ENCODE results near the gene EHD1. TPM values are rescaled to one million over a fixed set of nuclear protein-coding genes. Genes with fewer than 3 reads are reported as not detected.

Gene EHD1
- total RNA-seq, 1 experiment from 2014 or later = 110 TPM

DNA sequence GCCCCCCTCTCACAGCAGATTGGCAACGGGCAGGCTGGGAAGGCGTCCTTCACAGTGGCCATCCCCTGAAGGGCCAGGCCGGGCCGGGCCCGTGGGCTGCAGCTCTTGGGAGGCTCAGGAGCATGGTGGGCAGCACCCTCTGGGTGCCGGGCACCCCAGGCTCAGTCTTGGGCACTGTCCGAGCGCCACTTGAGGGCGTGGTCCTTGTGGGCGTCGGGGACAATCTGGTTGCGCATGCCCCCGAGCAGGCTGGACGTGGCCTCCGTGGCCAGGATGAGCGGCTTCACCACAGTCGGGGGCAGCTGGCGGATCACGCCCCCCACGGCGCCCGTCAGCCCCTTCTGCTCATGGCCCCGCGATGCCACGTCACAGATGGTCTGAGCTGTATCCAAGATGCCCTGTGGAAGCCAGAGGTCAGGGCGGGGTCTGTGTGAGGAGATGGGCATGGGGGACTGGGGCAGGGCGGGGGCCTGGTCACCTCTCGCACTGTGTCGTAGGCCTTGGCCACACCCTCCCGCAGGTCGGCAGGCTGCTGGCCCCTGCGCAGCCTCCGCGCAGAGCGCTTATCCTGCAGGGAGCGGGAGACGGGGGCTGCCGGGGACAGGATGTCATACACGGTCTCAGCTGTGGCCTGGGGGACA is 16.5 kb upstream of the EHD1 start:
- H3F3A ChIP-seq (ENCODE audit: insufficient read depth, low read depth) = peaks cover 13% of the 10 kb centered on the region; the same call in 1 of the 2 replicates
- H2AFZ ChIP-seq = no peak overlapping the region
- H3K36me3 ChIP-seq (ENCODE audit: low read depth) = 0 out of 2 replicates have a peak, but pooled peaks cover 3% of the 10 kb centered on the region
- intact Hi-C loops (cut with micrococcal nuclease; ENCODE audit: unreplicated experiment) = loop anchor here (1.0 to 2.0 kb wide), 2 partner anchors 48 to 108 kb away; no protein-coding TSS in a partner anchor
- H3K27ac ChIP-seq = no peak overlapping the region
- H4K20me1 ChIP-seq (ENCODE audit: insufficient read depth) = 0 out of 2 replicates have a peak, but pooled peaks cover 4% of the 10 kb centered on the region
- H3K4me3 ChIP-seq = no peak overlapping the region
- POLR2A ChIA-PET (ENCODE audit: unreplicated experiment) = interaction anchor here (0.6 kb wide), 1 partner anchor 526 kb away, joined by 9 read pairs; no protein-coding TSS in a partner anchor
- CTCF ChIA-PET = interaction anchor here (0.6 kb wide), 1 partner anchor 41 kb away, joined by 3 read pairs; no protein-coding TSS in a partner anchor
- H3K79me2 ChIP-seq (ENCODE audit: low read depth) = no peaks in the 10 kb centered on the region
- H3K9me3 ChIP-seq (ENCODE audit: insufficient read depth, low read depth) = no peaks in the 10 kb centered on the region
- DNase-seq = no peak
- TF ChIP-seq, protein P1, sequence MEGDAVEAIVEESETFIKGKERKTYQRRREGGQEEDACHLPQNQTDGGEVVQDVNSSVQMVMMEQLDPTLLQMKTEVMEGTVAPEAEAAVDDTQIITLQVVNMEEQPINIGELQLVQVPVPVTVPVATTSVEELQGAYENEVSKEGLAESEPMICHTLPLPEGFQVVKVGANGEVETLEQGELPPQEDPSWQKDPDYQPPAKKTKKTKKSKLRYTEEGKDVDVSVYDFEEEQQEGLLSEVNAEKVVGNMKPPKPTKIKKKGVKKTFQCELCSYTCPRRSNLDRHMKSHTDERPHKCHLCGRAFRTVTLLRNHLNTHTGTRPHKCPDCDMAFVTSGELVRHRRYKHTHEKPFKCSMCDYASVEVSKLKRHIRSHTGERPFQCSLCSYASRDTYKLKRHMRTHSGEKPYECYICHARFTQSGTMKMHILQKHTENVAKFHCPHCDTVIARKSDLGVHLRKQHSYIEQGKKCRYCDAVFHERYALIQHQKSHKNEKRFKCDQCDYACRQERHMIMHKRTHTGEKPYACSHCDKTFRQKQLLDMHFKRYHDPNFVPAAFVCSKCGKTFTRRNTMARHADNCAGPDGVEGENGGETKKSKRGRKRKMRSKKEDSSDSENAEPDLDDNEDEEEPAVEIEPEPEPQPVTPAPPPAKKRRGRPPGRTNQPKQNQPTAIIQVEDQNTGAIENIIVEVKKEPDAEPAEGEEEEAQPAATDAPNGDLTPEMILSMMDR (conservative IDR thresholded peaks at IDR 0.05) = no peak
- no peak for TF ChIP-seq EZH2 (IDR thresholded peaks at IDR 0.05; ENCODE audit: low read depth)
- no peaks in the 10 kb centered on the region for H3K27me3 ChIP-seq (ENCODE audit: insufficient read depth, low read depth)
- no peak overlapping the region for H3K4me2 ChIP-seq
- H3K4me1 ChIP-seq (replicated peaks; ENCODE audit: insufficient read depth) = no peaks in the 10 kb centered on the region
- BruUV-seq (replicated peaks) = no TSS peak
- no peaks in the 10 kb centered on the region for H3K9me2 ChIP-seq (ENCODE audit: insufficient read depth)

DNA sequence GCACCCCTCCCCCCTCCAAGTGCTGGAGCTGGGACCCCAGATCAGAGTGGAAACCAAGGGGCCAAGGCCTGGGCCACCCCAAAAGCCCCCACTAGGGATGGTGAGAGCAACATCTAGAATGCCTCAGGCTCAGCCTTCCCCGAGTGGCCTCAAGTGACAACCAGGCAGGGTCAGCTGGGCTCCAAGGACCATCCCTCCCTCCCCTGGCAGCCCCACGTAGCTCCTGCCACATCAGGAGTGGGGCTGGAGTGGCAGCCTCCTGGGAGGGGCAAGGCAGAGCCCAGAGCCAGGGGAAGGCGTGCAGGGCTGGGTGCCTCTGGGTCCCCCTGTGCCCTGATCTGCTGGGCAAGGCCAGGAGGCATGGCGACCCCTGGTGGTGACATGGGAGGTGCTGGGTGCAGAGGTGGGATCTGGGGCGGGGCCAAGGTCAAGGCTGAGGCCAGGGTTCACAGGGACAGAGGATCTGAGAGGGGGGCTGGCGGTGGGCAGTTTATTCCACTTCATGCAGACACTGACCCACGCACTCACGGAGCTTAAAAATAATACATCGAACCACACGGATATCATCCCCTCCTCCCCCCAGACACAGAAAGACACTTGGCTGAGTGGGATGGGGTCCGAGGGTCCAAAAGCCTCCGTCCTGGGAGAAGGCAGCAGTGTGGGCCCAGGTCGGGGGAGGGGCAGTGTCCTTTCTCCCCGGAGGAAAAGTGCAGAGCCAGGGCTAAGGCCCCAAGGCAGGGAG is 15.8 kb upstream of the EHD1 start:
- Histone ChIP-seq H3F3A (ENCODE audit: insufficient read depth, low read depth) (peaks cover 14% of the 10 kb centered on the region; the same call in 1 of the 2 replicates), H2AFZ (no peak overlapping the region), H3K4me1 (replicated peaks; ENCODE audit: insufficient read depth) (peaks cover 1% of the 10 kb centered on the region; the same call in 1 of the 2 replicates), H3K4me3 (no peak overlapping the region), H3K36me3 (ENCODE audit: low read depth) (0 out of 2 replicates have a peak, but pooled peaks cover 3% of the 10 kb centered on the region), H3K27me3 (ENCODE audit: insufficient read depth, low read depth) (no peaks in the 10 kb centered on the region), H3K9me3 (ENCODE audit: insufficient read depth, low read depth) (no peaks in the 10 kb centered on the region), H3K27ac (no peak overlapping the region), H3K79me2 (ENCODE audit: low read depth) (no peaks in the 10 kb centered on the region), H3K9me2 (ENCODE audit: insufficient read depth) (no peaks in the 10 kb centered on the region), H3K4me2 (no peak overlapping the region), H4K20me1 (ENCODE audit: insufficient read depth) (0 out of 2 replicates have a peak, but pooled peaks cover 4% of the 10 kb centered on the region)
- peak; percentile 53 to 87 for DNase-seq
- CTCF ChIA-PET = interaction anchor here (0.5 to 0.6 kb wide), 5 partner anchors 14 to 133 kb away, joined by 3 to 7 read pairs (median 4); partner anchors contain the start of gene EHD1
- POLR2A ChIA-PET (ENCODE audit: unreplicated experiment) = interaction anchor here (0.6 kb wide), 2 partner anchors 526 to 578 kb away, joined by 4 to 9 read pairs; no protein-coding TSS in a partner anchor
- TF ChIP-seq, protein P1 (conservative IDR thresholded peaks at IDR 0.05) = peak; percentile 96
- TF ChIP-seq EZH2 (IDR thresholded peaks at IDR 0.05; ENCODE audit: low read depth) = no peak
- no TSS peak for BruUV-seq (replicated peaks)
- intact Hi-C loops (cut with micrococcal nuclease; ENCODE audit: unreplicated experiment) = loop anchor here (1.0 to 2.0 kb wide), 2 partner anchors 47 to 107 kb away; no protein-coding TSS in a partner anchor

All from PC-9 (cell line).